Esophagus muscularis mucosa (tissue), 4 donors: Measurements from ENCODE around the gene SLC2A13.

Experiments used
- CTCF ChIP-seq, 3 experiments: fragments of 200-600 bp in 2 of 3; fragments of 450-650 bp in 1 of 3; sonication (generic) in 2 of 3; IDR thresholded peaks; one replicate each; pipeline ENCODE4 v1.5.1; 2017 to 2019; ENCODE audit warnings: antibody characterized with exemption in 3 of 3, mild to moderate bottlenecking in 2 of 3, moderate library complexity in 1 of 3
- EP300 ChIP-seq: sonication (generic); formaldehyde crosslinking; IDR thresholded peaks from one replicate; pipeline ENCODE4 v1.6.1; 2017; ENCODE audit warnings: antibody characterized with exemption
- POLR2A ChIP-seq: fragments of 450-650 bp; IDR thresholded peaks from one replicate; pipeline ENCODE4 v1.6.1; 2017; ENCODE audit warnings: antibody characterized with exemption, moderate library complexity, mild to moderate bottlenecking, low read depth
- POLR2AphosphoS5 ChIP-seq, 2 donors: sonication (generic); formaldehyde crosslinking; IDR thresholded peaks; one replicate each; pipeline ENCODE4 v1.6.1; 2017; ENCODE audit warnings: antibody characterized with exemption in 2 of 2

GRCh38 chr12:40154381-40154780 lies 48.5 kb upstream of the SLC2A13 start:
- no peak for TF ChIP-seq CTCF (IDR thresholded peaks at IDR 0.05)
- TF ChIP-seq POLR2AphosphoS5 (IDR thresholded peaks at IDR 0.05): no peak
- TF ChIP-seq EP300: no peak
- no peak for TF ChIP-seq POLR2A
